ENCODE results near the gene LMAN2.

LMAN2 gene

GRCh38 chr5:177351392-177352329 lies at the start of gene LMAN2:
Gene LMAN2 (minus strand): TSS chr5:177351668. CDS start chr5:177351647, 21 bp downstream.
- peak; percentile 82 for DNase-seq

GRCh38 chr5:177399997-177400868 lies 48.8 kb upstream of the LMAN2 start, which contains the start of gene PFN3:
Gene PFN3 (minus strand): TSS chr5:177400661. CDS start chr5:177400576, 85 bp downstream.
- no peak for DNase-seq

- no peak for DNase-seq
Observed at GRCh38 chr5:177397875-177398390, 46.5 kb upstream of the LMAN2 start.

GRCh38 chr5:177396807-177397206 lies 45.3 kb upstream of the LMAN2 start:
- DNase-seq, result no peak

- no peak for DNase-seq
Observed at GRCh38 chr5:177396078-177396477, 44.6 kb upstream of the LMAN2 start.

- no peak for DNase-seq
Observed at GRCh38 chr5:177393990-177394389, 42.5 kb upstream of the LMAN2 start.

GRCh38 chr5:177393206-177393765 lies 41.8 kb upstream of the LMAN2 start:
- DNase-seq, result no peak

- DNase-seq, result no peak
Observed at GRCh38 chr5:177392765-177393164, 41.3 kb upstream of the LMAN2 start.

- DNase-seq, result peak; percentile 82
Observed at GRCh38 chr5:177390363-177391300, 39.2 kb upstream of the LMAN2 start.

- DNase-seq, result no peak
Observed at GRCh38 chr5:177389241-177390169, 38.0 kb upstream of the LMAN2 start.

GRCh38 chr5:177388521-177389052 lies 37.1 kb upstream of the LMAN2 start:
- no peak for DNase-seq

- no peak for DNase-seq
Observed at GRCh38 chr5:177387405-177387804, 35.9 kb upstream of the LMAN2 start.

GRCh38 chr5:177386542-177386941 lies 35.1 kb upstream of the LMAN2 start:
- no peak for DNase-seq

GRCh38 chr5:177385720-177386119 lies 34.3 kb upstream of the LMAN2 start:
- no peak for DNase-seq

- DNase-seq, result no peak
Observed at GRCh38 chr5:177384134-177384533, 32.7 kb upstream of the LMAN2 start, which contains the start of gene SLC34A1. Gene SLC34A1 (plus strand): TSS chr5:177384434. CDS start chr5:177385742, 1,308 bp downstream.

GRCh38 chr5:177383181-177383580 lies 31.7 kb upstream of the LMAN2 start:
- DNase-seq, result no peak

GRCh38 chr5:177382423-177383029 lies 31.1 kb upstream of the LMAN2 start:
- no peak for DNase-seq

GRCh38 chr5:177380805-177381126 lies 29.3 kb upstream of the LMAN2 start:
- no peak for DNase-seq
